ES-I3 (cell line): Measurements from ENCODE around the gene GOLIM4.

Experiments
- H3K36me3 ChIP-seq: 2 replicates; pipeline ENCODE4 v1.6.1; 2013; ENCODE audit warnings: mild to moderate bottlenecking, low read length, control low read depth, moderate library complexity; ENCODE audit not compliant: insufficient read depth
- H3K4me1 ChIP-seq: 2 replicates; pipeline ENCODE4 v1.6.1; 2013; ENCODE audit warnings: mild to moderate bottlenecking, control low read depth, low read length; ENCODE audit not compliant: insufficient read depth
- H3K9ac ChIP-seq: 2 replicates; pipeline ENCODE4 v1.6.1; 2013; ENCODE audit warnings: low read depth, mild to moderate bottlenecking, low read length, moderate library complexity
- H3K9me3 ChIP-seq: 2 replicates; pipeline ENCODE4 v1.6.1; 2013; ENCODE audit warnings: mild to moderate bottlenecking, low read length, moderate library complexity; ENCODE audit not compliant: control insufficient read depth, insufficient read depth

Gene GOLIM4

GRCh38 chr3:168052515-168052914 lies 43.2 kb downstream of the GOLIM4 start:
- peaks cover 9% of the 10 kb centered on the region; the same call in 1 of the 2 replicates for H3K9me3 ChIP-seq
- peaks cover 13% of the 10 kb centered on the region for H3K4me1 ChIP-seq
- H3K36me3 ChIP-seq, result no peaks in the 10 kb centered on the region
- H3K9ac ChIP-seq, result no peak overlapping the region

DNA sequence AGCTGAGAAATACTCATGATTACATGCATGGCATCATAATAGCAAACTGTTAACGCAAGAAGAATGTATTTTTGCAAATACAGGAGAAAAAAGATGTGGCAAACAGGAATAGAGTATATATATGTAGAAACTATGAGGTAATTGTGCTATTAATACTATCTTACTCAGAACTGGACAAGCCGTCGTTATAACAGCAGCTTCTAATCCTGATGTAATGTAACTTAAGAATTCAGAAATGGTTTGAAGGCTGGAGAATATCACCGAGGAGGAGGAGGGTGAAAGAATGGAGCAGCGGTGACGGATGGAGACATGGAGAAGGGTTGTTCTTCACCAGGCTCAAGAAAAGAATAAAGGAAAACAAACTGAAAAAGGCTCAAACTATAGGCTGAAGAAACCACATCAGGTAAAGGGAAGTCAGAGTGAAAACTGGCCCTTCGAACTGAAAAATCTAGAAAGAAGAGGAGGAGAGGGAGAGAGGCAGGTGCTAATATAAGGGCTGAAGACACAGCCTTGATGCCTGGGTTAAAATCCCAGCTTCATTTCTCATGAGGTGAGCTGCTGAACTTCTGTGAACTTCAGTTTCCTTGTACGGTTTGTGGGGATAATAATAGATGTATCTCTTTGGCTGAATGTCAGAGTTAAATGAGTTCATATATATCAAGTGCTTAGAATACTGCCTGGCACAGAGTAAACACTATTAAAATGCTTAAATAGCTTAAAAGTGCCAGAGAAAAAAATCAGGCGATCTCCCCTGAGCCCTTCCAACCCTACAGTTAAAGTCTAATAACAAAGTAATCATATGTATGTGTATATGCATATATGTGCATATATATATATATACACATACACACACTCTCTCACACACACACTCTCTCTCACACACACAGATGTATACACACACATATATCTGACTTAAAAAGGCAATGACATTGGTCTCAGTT lies 43.9 kb downstream of the GOLIM4 start:
- H3K4me1 ChIP-seq, result peaks cover 13% of the 10 kb centered on the region
- H3K9ac ChIP-seq, result no peak overlapping the region
- H3K36me3 ChIP-seq, result no peaks in the 10 kb centered on the region
- H3K9me3 ChIP-seq, result peaks cover 6% of the 10 kb centered on the region; the same call in 1 of the 2 replicates

GRCh38 chr3:168051070-168051469 lies 44.7 kb downstream of the GOLIM4 start:
- peaks cover 13% of the 10 kb centered on the region for H3K4me1 ChIP-seq
- H3K9me3 ChIP-seq, result peaks cover 3% of the 10 kb centered on the region; the same call in 1 of the 2 replicates
- no peaks in the 10 kb centered on the region for H3K36me3 ChIP-seq
- H3K9ac ChIP-seq, result no peak overlapping the region

DNA sequence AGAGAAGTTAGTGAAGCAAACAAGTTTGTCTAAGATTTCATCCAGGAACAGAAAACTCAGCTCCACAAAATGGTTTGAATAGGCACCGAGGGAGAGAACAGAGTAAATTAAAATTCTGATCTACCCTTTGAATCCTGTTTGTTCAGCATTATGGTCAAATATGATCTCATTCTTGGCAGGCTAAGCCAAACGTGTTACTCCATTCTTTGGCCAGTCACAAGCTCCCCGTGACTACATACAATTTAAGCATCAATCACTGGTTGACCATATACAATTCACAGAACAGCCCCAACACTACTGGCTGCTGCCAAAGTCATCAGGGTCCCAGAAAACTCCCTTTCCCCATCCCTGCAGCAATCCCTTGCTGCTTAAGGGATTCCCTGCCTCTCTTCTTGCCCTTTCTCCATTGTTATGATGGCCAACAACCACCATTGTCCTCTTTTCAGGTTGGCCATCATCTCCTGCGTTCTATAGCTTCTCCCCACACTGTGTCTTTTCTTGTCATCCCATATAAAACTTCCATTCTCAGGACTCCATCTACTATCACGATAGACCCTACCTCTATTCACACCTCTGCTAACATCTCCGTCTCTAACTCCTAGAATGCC lies 46.3 kb downstream of the GOLIM4 start:
- Histone ChIP-seq H3K36me3 (no peaks in the 10 kb centered on the region), H3K4me1 (peaks cover 13% of the 10 kb centered on the region), H3K9ac (no peak overlapping the region), H3K9me3 (no peaks in the 10 kb centered on the region)

DNA sequence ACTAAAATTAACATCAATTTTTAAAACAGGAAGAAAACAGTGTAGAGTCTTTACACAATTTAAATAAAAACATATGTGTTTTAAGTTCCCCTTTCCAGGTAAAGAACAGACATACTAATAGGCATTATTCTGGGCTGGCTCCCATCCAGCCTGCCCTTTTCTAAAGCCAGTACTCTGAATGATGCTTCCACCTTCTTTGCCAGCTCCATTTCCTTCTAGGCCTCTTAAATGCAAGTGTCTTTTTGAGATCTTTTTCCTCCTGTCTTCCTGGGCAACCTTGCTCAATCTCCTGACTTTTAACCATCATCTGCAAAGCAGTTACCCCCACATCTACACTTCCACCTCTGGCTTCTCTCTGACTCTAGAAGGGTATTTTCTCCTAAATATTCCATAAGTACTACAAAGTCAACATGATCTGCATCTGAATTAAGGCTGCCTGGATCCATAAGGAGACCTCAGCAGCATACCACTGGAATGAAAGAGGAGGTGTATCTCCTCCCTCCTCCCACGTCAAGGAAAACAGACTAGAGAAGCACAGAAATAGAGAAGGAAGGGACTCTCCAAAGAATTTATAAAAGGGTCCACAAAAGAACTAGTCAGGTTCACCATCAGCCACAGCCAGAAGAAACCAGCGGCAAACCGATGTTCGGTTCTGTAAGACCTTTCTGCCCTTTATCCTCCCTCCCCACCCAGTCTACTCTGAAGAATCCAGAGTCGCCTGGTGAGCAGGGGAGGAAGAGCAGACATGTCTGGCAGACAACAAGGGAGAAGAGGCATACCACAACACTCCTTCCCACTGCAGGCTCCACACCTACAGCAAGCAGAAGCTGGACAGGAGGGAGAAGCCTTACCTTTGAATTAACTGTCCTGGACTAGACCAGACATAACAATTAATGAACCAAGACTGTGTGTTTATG lies 47.1 kb downstream of the GOLIM4 start:
- peaks cover 13% of the 10 kb centered on the region for H3K4me1 ChIP-seq
- no peaks in the 10 kb centered on the region for H3K9me3 ChIP-seq
- no peak overlapping the region for H3K9ac ChIP-seq

DNA sequence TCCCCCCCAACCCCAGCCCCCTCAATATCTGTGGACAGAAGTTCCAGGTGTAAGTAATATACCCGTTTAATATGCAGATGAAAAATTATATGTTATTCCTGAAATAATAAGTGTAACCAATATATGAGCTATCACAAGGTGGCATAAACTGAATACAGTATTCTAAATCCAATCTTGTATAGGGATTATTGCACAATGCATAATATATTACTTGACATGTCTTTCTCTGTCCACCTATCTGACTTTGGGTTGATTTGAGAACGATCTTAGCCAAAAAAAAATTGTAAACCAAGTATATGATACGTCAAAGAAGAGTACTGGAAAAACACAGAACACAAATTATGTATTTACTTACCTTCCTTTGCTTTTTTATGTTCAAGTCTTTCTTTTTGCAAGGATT lies 47.8 kb downstream of the GOLIM4 start:
- Histone ChIP-seq H3K36me3 (no peaks in the 10 kb centered on the region), H3K9ac (no peak overlapping the region), H3K9me3 (no peaks in the 10 kb centered on the region), H3K4me1 (peaks cover 13% of the 10 kb centered on the region)

More for the DNA sequence above, 47.1 kb downstream of the GOLIM4 start:
- no peaks in the 10 kb centered on the region for H3K36me3 ChIP-seq

- H3K9me3 ChIP-seq, result no peaks in the 10 kb centered on the region
- H3K36me3 ChIP-seq, result no peaks in the 10 kb centered on the region
- peaks cover 13% of the 10 kb centered on the region for H3K4me1 ChIP-seq
- H3K9ac ChIP-seq, result no peak overlapping the region
These were observed 48.4 kb downstream of the GOLIM4 start for GRCh38 chr3:168047190-168047795.

GRCh38 chr3:168044049-168044448 lies 51.7 kb downstream of the GOLIM4 start:
- Histone ChIP-seq H3K36me3 (no peaks in the 10 kb centered on the region), H3K9me3 (no peaks in the 10 kb centered on the region), H3K4me1 (peaks cover 13% of the 10 kb centered on the region), H3K9ac (no peak overlapping the region)

DNA sequence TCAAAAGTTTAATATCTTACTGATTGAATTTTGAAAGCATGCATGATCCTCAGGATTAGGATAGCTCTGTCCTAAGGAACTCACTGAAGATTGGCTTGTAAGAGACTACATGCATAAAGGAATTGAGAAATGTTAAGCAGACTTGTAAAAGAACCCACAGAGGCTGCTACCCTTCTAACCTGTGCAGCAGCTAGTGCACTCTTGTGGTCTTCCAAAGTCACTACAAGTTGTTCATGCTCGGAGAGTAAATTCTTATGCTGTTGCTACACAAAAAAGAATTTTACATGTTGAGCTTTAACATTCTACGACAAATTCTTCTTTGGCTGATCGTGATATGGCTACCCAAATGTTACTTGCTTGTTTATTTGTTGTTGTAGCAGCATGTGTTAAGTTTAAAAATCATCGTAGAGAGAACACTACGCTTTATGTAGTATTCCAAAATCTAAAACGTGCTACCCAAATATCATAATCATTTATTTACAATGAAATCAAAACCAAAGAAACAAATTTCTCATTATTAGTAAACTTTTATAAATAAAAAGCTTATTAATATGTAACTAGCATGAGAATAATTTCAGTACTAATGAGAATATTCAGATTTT lies 55.0 kb downstream of the GOLIM4 start:
- no peak overlapping the region for H3K9ac ChIP-seq
- H3K9me3 ChIP-seq, result no peaks in the 10 kb centered on the region
- H3K36me3 ChIP-seq, result no peaks in the 10 kb centered on the region
- peaks cover 4% of the 10 kb centered on the region; the same call in 1 of the 2 replicates for H3K4me1 ChIP-seq

DNA sequence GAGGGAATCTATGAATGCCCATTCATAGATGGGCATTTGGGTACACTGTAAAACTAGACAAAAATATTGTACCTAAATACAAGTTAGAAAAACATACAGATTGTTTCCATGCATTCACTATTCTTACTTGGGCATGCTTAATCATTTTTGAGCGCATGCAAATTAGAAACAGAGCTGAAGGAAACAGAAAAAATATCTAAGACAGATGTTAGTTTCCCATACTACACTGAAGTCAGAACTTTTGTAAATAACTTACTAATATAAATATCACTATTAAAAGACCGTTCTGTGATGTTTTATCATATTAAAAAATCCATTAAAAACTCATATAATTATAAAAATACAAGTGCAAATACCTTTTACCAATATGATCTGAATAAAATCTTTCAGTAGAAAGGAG lies 58.7 kb downstream of the GOLIM4 start:
- Histone ChIP-seq H3K36me3 (no peaks in the 10 kb centered on the region; the same call in 1 of the 2 replicates), H3K9ac (no peak overlapping the region), H3K4me1 (peaks cover 4% of the 10 kb centered on the region; the same call in 1 of the 2 replicates), H3K9me3 (no peaks in the 10 kb centered on the region)

DNA sequence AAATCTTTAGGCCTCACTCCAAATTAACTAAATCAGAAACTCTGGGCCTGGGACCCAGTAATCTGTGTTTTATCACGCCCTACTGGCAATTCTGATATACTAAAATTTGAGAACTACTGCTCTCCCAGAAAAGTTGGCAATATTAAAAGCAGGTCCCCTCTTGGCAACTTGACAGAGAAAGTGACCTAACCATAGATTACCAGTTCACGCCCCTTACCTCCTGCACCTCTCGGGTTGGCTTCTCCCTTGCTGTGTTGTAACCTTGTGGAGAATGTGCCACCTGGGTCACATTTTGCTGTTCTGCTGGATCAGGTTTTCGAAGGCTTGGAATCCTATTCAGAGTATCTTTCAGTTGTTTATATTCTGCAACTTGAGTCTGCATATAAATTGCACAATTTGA lies 59.1 kb downstream of the GOLIM4 start:
- Histone ChIP-seq H3K9ac (no peak overlapping the region), H3K36me3 (no peaks in the 10 kb centered on the region; the same call in 1 of the 2 replicates), H3K9me3 (no peaks in the 10 kb centered on the region), H3K4me1 (peaks cover 4% of the 10 kb centered on the region; the same call in 1 of the 2 replicates)

DNA sequence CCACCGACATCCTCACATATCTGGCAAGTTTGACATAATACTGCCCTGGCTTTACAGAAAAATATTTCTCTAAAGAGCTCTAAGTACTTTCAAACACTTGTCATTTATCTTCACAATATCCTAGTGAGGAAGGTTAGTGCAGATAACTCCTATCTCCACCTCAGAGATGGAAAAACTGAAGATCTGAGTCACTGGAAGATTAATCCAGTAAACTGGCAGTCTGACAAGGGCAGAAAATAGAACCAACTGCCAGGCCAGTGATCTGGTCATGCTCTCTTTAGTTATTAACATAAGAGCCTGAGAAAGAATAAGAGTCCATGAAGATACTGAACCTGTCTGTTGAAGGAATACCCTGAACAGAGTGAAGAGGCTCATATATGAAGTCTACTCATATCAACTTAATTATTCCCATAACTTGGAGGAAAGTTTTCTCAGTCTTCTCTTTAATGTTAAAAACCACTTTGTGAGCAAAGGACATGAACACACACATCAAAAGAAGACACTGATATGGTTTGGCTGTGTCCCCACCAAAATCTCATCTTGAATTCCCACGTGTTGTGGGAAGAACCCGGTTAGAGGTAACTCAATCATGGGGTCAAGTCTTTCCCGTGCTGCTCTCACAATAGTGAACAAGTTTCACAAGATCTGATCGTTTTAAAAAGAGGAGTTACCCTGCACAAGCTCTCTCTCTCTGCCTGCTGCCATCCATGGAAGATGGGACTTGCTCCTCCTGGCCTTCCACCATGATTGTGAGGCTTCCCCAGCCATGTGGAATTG lies 61.4 kb downstream of the GOLIM4 start:
- Histone ChIP-seq H3K36me3 (no peaks in the 10 kb centered on the region; the same call in 1 of the 2 replicates), H3K9ac (no peak overlapping the region), H3K9me3 (no peaks in the 10 kb centered on the region), H3K4me1 (no peaks in the 10 kb centered on the region)

GRCh38 chr3:168030577-168030976 lies 65.1 kb downstream of the GOLIM4 start:
- Histone ChIP-seq H3K36me3 (no peaks in the 10 kb centered on the region; the same call in 1 of the 2 replicates), H3K9ac (no peak overlapping the region), H3K4me1 (no peaks in the 10 kb centered on the region), H3K9me3 (no peaks in the 10 kb centered on the region)
